HepG2 (cell line): ENCODE data around the gene VSIG10L.

Source experiments
- POLR2AphosphoS5 ChIP-seq: IDR thresholded peaks from 2 replicates; pipeline ENCODE4 v1.6.1; 2012; ENCODE audit warnings: low read depth, low read length
- ZNF317 ChIP-seq: sonication (generic); formaldehyde crosslinking; IDR thresholded peaks from 2 replicates; pipeline ENCODE4 v1.5.0; 2020; ENCODE audit warnings: mild to moderate bottlenecking, missing genetic modification reagents
- TF ChIP-seq, protein P1 (sequence below): sonication (generic); formaldehyde crosslinking; IDR thresholded peaks from 2 replicates; pipeline ENCODE4 v1.5.0; 2020; ENCODE audit warnings: mild to moderate bottlenecking, missing genetic modification reagents, moderate library complexity

DNA sequence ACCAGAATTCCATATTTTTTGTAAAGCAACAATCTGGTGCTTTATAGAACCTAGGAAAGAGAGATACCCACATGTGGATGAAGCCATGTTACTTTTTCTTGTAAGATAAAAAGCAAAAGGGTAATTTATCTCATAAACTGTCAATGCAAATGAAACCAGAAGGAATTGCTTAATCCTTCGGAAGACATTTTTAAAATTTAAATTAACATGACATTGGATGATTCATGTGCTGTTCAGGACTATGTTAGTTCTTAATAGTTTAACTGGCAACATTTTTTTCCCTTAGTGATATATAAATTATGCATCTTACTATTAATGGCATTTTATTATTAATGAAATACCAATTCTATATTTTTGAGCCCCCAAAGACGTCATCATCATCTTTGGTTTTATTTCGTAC lies 56.3 kb downstream of the VSIG10L start:
- no peak for TF ChIP-seq POLR2AphosphoS5
- no peak for TF ChIP-seq ZNF317
- TF ChIP-seq, protein P1, sequence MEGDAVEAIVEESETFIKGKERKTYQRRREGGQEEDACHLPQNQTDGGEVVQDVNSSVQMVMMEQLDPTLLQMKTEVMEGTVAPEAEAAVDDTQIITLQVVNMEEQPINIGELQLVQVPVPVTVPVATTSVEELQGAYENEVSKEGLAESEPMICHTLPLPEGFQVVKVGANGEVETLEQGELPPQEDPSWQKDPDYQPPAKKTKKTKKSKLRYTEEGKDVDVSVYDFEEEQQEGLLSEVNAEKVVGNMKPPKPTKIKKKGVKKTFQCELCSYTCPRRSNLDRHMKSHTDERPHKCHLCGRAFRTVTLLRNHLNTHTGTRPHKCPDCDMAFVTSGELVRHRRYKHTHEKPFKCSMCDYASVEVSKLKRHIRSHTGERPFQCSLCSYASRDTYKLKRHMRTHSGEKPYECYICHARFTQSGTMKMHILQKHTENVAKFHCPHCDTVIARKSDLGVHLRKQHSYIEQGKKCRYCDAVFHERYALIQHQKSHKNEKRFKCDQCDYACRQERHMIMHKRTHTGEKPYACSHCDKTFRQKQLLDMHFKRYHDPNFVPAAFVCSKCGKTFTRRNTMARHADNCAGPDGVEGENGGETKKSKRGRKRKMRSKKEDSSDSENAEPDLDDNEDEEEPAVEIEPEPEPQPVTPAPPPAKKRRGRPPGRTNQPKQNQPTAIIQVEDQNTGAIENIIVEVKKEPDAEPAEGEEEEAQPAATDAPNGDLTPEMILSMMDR (CRISPR knock-in tag) = no peak
